Uterus (tissue), 2 donors: ENCODE measurements around the gene PDE4D.

Source experiments
- POLR2A ChIP-seq, 2 donors: fragments of 450-650 bp; IDR thresholded peaks; one replicate each; pipeline ENCODE4 v1.6.1; 2016; ENCODE audit warnings: antibody characterized with exemption in 2 of 2, mild to moderate bottlenecking in 1 of 2, moderate library complexity in 1 of 2
- TF ChIP-seq, protein P1 (sequence below), 4 experiments: fragments of 200-600 bp in 2 of 4; fragments of 450-650 bp in 2 of 4; sonication (generic) in 2 of 4; IDR thresholded peaks; one replicate each; pipeline ENCODE4 v1.5.1; 2016 to 2019; ENCODE audit warnings: antibody characterized with exemption in 4 of 4, mild to moderate bottlenecking in 2 of 4, moderate library complexity in 1 of 4

DNA sequence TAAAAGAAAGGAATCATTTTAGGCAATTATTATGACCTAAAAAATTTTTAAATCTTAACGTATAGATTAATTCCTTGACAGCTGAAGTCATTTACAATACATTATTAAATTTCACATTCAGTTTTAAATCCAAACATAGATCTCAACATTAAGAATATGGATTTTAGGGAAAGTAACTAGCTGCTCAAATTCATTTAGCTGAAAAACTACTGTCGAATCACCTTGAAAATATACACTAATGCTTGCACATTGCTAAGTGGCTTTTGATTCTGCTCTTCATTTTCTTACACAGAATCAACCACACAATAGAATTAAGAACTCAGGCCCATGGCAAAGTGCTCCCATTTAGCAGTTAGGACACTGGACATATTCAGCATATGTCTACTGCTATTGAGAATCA is 856.5 kb downstream of the PDE4D start:
- TF ChIP-seq, protein P1, sequence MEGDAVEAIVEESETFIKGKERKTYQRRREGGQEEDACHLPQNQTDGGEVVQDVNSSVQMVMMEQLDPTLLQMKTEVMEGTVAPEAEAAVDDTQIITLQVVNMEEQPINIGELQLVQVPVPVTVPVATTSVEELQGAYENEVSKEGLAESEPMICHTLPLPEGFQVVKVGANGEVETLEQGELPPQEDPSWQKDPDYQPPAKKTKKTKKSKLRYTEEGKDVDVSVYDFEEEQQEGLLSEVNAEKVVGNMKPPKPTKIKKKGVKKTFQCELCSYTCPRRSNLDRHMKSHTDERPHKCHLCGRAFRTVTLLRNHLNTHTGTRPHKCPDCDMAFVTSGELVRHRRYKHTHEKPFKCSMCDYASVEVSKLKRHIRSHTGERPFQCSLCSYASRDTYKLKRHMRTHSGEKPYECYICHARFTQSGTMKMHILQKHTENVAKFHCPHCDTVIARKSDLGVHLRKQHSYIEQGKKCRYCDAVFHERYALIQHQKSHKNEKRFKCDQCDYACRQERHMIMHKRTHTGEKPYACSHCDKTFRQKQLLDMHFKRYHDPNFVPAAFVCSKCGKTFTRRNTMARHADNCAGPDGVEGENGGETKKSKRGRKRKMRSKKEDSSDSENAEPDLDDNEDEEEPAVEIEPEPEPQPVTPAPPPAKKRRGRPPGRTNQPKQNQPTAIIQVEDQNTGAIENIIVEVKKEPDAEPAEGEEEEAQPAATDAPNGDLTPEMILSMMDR (IDR thresholded peaks at IDR 0.05): no peak
- TF ChIP-seq POLR2A (IDR thresholded peaks at IDR 0.05): no peak
